ENCODE measurements around the gene DLGAP4.
"Not testable (repeated sequence)": the region's sequence is repeated elsewhere in the genome, so short reads cannot be mapped to it uniquely, and the experiment has no call there.

DLGAP4 gene

DNA sequence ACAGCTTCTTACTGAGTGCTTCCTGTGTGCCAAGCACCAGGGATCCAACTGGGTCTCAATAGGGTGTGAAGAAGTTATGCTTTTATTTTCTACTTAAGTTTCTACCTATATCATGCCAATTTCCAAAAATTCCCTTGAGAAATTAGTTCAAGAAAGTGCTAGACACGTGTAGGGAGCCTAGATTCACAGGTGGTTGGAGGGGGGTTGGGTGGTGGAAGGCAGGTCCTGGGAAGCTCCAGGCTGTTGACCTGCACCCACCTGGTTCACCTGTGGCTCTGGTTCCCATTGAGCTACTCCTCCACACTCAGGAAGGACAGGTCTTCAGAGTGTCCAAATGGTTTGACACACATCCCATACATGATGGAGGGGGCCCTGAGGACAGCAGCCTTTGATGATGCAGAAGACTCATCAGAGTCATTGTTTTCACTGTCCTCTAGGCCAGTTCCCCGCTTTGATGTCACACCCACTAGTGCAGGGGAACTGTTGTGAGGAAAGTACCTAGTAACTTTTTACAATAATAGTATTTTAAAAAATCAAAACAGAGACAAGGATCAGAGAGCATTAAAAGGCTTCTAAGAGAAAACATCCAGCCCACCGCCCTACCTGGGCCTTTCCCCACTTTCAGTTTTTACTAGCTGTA, 195.3 kb downstream of the DLGAP4 start:
- no peak for DNase-seq

DNA sequence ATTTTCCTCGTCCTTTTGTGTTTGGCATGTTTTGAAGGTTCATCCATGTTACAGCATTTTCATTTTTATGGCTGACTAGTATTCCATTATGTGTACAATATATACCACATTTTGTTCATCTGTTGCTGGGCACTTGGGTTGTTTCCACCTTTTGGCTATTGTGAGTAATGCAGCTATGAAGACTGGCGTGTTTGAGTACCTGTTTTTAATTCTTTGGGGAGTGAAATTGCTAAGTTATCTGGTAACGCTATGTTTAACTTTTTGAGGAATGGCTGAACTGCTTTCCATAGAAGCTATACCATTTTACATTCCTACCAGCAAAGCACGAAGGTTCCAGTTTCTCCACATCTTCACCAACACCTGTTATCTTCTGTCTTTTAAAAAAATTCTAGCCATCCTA, 198.2 kb downstream of the DLGAP4 start:
- DNase-seq: no peak

DNA sequence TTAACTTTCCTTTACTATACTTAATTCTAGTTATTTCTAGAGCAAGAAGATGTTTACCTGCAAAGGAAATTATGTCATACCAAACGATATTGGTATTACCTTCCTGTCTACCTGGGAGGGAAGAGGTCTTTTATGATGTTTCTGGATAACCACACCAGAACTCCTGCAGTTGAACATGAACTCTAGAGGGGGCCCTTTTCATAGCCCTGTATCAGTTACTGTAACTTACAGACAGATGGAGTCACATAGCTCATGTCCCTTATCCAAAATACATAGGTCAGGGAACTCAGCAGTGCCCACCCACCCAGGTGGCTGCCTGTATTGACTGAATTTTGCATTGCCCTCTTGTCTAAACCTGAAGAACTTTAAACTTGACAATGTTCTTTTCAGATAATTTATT, 200.1 kb downstream of the DLGAP4 start:
- DNase-seq: peak; percentile 13 to 18

DNA sequence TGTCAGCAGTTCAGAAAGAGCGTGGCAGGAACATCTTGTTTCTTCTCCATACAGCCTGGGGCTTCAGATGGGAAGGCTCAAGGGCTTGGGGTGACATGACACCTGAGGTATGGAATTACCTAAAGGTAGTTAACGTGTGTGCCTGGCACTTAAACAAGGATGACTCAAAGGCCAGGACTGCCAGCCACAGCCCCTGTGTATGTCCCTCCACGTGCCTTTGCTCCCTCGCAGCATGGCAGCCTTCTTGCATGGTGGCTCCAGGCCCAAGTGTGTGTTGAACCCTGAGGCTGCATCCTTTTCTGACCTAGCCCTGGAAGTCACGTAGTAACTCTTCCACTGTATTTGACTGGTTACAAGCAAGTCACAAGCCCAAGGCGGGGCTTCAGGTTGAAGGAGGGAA, 201.6 kb downstream of the DLGAP4 start:
- no peak for DNase-seq

DNA sequence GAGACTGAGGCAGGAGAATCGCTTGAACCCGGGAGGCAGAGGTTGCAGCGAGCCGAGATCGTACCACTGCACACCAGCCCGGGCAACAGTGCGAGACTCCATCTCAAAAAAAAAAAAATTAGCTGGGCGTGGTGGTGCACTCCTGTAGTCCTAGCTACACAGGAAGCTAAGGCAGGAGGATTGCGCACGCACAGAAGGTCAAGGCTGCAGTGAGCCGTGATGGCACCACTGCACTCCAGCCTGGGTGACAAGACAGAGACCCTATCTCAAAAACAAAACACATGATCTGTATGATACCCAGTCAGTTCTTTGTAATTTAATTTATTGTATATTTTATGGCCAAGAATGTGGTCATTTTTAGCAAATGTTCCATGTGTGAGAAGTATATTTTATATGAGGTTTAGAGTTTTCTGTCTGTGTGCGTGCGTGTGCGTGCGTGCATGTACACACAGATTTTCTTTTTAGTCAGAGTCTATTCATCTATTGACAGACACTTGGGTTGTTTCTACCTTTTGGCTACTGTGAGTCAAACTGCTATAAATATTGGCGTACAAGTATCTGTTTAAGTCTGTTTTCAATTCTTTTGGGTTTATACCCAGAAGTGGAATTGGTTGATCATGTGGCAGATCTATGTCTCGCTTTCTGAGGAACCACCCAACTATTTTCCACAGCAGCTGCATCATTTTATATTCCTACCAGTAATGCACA, 213.0 kb downstream of the DLGAP4 start:
- DNase-seq: no peak

DNA sequence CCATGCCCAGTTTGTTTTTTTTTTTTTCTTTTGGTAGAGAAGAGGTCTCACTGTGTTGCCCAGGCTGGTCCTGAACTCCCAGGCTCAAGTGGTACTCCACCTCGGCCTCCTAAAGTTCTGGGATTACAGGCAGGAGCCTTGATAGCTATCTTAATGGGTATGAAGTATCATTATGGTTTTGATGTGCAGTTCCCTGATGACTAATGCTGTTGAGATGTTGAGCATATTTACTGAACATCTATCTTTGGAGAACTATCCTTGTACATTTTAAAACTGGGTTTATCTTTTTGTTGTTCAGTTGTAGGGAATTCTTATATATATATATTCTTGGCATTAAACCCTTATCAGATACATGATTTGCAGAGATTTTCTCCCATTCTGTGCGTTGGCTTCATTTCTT, 213.8 kb downstream of the DLGAP4 start:
- DNase-seq: no peak

DNA sequence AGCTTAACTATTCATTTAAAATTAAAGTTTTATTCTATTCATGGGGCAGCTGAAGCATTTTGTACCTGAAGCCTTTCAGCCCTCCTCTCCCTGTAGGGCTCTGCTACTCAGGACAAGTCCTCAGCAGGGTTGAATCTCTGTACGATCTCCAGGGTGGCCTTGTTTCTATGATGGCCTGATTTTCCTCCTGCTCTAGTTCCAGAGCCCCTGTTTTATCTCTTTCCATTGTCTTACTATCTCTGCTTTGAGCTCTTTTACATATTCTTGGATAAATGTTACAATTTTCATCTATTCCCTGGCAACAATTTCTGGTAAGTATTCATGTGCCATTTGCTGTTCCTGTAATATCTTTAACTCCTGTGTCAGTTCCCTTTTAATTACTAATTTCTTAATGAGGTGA, 215.4 kb downstream of the DLGAP4 start:
- no peak for DNase-seq

DNA sequence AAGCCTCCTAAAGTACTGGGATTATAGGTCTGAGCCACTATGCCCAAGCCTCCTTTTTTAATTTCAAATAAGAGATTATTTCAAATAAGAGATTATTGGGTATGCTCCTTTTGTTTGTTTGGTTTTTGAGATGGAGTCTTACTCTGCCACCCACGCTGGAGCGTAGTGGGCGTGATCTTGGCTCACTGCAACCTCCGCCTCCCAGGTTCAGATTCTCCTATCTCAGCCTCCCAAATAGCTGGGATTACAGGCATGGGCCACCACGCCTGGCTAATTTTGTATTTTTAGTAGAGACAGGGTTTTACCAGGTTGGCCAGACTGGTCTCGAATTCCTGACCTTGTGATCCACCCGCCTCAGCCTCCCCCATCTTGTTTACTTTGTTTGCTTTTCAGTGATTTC, 216.3 kb downstream of the DLGAP4 start:
- not testable (repeated sequence) for DNase-seq

DNA sequence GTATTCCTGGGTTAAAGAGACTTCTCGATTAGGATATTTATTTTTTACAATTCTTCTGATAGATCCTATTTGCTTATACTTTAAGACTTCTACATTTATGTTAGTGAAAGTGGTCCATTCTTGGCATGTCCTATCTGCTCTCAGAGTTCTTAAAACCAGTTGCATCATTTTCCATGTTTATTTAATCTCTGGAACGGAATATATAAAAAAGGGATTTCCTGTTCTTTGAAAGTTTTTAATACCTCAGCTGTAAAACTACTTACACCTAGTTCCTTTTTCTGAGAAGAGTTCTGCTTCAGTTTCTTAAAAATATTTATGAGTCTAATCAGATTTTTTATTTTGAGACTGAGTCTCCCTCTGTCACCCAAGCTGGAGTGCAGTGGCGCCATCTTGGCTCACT, 217.2 kb downstream of the DLGAP4 start:
- peak in 1 of 2 donors; percentile 59 for DNase-seq

DNA sequence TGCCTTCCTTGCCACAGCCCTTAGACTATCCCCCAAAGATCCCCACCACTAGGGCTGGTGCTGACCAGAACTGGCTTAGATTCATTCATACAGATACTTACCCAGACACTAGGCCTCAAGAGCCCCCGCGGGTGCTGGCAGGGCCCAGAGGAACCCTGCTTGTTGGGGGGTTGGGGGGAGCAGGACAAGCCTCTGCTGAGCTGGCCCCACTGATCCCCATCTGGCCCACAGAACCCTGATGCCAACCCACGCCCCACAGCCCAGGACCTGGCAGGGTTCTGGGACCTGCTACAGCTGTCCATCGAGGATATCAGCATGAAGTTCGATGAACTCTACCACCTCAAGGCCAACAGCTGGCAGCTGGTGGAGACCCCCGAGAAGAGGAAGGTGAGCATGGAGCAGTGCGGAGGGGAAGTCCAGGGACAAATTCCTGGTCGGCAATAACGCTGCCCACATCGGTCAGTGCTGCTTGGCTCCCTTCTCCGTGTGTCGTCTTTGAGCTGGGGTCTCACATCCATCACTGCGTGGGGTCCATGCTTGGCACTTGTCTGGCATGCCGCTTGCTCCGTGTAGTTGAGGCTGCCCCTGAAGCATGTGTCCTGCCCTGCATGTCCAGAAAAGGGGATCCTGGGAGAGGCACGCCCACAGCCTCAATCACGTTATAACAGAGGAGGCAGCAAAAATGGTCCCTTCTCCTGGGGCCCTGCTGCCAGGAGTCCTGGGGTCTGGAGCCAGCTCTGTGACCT, 219.7 kb downstream of the DLGAP4 start:
- DNase-seq: no peak

DNA sequence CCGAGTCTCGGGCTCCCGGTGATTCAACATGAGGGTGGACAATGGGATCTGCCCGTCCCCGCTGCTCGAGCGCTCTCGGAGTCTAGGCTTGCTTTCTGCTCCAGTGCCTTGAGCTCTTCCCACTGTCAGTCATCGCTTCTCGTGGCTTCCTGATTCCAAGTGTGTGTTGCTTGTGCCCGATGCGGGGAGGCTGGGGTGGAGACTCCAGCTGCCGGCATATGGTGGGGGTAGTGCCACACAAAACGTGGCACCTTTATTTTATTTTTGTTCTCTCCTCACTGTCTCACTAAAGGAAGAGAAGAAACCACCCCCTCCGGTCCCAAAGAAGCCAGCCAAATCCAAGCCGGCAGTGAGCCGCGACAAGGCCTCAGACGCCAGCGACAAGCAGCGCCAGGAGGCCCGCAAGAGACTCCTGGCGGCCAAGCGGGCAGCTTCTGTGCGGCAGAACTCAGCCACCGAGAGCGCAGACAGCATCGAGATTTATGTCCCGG, 220.4 kb downstream of the DLGAP4 start:
- DNase-seq: no peak

DNA sequence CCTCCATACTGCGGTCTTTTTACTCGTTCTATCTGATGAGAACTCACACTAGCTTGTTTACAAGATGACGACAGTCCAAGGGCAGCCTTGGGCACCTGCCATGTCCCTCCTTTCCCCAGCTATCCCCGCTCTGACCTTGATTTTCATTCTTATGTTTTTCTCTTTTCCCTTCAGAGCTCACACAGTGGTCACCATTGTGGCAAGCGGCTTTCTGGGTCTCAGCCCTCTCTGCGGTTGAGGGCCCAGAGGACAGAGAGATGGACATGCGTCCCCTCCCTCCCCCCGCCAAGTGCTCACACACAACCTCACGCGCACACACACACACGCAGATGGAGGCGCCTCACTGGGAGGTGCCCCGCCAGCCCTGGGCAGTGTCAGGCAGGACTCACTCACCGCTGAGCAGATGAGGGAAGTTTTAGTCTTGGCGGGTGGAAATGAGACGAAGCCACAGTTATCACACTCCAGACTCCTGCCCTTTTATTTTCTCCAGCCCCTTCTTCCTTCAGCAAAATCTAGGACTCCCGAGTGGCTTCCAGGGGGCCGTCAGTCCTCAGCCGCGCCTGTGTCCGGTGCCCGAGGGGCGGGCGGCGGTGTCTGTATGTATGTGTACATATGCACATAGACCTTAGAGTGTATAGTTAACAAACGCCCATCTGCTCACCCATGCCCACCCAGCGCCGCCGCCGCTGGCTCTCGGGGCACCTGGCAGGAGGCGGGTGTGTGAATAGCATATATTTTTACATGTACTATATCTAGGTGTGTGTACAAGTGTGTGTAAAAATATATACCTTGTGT, 221.4 kb downstream of the DLGAP4 start:
- DNase-seq: no peak

DNA sequence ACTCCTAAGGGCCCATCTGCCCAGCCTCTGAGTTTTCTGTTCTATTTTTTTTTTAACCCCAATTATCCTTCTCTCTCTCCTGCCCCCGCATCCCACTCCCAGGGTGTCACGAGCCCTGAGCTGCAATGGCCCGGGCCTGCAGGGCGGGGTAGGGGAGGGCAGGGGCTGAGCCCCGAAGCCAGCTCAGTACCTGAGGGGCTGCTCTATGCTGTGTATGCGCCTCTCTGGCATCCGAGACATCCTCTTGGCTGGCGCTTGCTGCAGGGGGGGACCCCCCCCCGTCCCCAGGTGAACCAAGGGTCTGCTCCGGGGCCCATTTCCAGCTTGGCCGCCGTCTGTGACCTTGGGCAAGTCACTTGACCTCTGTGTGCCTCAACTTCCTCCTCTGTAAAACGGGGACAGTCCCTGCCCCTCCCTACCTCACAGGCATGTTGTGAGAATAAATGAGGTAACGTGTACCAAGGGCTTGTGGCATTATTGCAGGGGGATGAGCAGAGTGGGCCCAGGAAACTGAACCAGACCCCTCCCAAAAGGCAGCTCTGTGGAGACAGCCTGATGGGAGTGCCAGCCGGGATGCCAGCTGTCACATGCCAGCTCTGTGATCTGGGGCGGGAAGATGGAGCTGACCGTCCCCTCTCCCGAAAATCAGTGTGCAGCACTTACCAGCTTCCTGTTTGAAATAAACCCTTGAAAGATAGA, 222.2 kb downstream of the DLGAP4 start:
- DNase-seq: no peak

DNA sequence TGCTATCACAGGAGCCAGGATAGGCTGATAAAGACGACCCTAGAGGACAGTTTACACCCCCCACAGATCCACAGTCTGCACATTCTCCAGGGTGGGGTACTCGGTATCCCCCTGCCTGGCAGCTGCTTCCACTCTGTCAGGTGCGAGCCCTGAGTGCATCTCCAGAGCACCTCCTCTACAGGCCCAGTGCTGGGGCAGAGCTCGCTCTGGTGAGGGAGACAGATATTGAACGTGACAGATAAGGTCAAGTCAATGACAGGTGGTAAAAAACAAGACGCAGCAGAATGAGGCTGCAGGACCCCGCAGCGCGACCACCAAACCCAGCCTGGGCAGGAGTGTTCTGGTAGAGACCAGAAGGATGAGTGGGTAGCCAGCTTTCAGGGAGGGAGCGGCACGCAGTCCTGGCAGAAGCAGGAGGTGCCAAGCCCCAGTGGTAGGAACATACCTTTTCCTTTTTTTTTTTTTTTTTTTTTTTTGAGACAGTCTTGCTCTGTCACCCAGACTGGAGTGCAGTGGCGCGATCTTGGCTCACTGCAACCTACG, 222.8 kb downstream of the DLGAP4 start:
- DNase-seq: no peak

DNA sequence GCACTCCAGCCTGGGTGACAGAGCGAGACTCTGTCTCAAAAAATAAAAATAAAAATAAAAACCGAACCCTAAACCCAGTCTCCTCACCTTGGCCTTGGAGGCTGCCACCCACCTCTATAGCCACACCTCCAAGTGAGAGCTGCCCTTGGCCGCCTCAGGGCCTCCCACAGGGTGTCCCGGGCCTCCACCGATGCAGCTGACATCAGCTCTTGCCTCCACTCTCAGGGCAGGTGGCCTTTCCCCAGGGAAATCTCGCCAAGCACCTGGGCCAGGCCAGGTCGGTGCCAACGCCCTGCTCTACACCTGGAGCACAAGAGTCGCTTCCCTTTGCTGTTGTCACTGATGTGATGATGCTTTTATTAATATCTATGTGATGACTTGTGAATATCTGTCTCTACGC, 226.2 kb downstream of the DLGAP4 start:
- DNase-seq: no peak

DNA sequence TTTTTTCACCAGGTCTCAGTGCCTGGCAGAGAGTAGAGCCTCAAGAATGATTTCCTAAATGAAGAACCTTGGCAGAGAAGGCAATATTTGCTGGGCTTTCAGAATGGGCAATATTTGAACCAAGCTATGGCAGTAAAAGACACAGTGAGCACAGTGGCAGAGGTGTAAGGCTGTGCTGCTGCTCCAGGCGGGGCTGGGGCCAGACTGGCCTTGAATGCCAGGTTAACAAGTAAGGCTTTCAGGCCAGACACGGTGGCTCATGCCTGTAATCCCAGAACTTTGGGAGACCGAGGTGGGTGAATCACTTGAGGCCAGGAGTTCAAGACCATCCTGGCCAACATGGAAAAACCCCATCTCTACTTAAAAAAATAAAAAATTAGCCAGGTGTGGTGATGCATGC, 226.7 kb downstream of the DLGAP4 start:
- DNase-seq: no peak

DNA sequence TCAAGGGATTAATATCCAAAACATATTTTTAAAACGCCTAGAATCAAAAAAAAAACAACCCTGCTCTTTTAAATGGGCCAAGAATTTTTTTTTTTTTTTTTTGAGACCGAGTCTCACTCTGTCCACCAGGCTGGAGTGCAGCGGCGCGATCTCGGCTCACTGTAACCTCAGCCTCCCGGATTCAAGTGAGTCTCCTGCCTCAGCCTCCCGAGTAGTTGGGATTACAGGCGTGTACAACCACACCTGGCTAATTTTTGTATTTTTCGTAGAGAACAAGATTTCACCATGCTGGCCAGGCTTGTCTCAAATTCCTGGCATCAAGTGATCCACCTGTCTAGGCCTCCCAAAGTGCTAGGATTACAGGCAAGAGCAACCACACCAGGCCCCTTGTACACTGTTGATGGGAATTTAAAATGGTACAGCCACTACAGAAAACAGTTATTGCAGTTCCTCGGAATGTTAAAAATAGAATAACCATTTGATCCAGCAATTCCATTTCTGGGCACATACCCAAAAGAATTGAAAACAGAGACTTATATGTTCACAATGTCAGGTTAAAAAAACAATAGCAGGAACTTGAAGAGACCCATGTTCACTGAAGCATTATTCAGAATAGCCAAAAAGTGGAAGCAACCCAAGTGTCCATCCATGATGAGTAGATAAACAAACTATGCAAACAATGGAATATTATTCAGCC, 232.0 kb downstream of the DLGAP4 start:
- no peak for DNase-seq

DNA sequence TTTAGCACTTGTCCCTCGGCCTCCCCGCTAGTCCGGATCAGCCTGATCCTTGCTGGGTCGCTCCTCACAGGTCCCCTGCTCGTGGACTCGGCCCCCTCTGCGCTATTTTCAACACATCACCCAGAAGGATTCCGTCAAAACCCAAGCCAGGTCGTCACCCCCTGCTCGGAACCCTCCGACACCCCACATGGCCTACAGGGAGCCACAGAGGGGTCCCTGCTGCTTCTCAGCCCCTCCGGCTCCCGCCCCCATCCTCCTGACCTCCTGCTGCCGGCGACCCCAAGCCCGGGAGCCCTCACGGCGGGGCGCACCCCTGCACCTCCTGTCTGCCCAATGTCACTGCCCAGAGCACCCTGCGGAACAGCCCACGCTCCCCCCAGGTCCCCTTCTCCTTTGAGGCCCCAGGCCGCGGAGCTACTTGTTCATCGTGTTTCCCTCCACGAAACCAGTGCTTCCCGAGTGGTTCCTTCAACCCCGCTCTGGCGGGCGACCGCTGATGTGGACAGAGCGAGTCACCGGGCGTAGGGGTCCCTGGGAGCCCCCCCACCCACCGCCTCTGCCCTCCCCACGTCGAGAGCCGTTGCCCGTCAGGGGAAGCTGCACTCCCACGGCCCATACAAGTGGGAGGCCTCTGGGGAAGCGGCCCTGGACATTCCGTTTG, 234.5 kb downstream of the DLGAP4 start:
- DNase-seq: peak in 1 of 2 donors; percentile 42

DNA sequence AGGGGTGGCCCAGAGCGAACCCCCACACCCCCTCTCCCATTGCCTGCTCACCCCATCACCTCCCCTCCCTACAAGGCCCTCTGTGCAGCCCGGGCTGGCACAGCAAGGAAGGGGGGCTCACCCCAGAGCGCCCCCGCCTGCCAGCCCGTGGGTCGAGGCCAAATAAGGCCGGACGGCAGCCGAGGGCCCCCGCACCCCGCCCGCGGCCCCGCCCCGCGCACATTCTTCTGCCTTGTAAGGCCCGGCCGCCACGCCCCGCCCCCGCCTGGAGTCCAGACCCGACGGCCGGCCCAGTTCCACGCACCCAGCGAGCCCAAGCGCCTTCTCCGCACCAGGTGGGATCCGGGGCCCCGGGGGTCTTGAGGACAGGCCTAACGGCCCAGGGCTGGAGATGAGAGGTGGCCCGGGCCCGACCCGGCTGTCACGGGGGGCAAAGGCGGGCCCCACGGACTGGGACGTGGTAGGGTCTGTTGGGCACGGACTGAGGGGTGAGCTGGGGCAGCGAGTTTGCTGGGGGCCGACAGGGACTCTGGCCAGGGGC, 235.2 kb downstream of the DLGAP4 start, which contains the start of gene MYL9:
TSS of gene MYL9 (plus strand) at position 293 of the 541 bp plus-strand sequence. CDS start 3,366 bp downstream, outside the sequence.
- DNase-seq: peak in 1 of 2 donors; percentile 61

Measured in inflammatory macrophage (primary cell).